Right atrium auricular region (tissue), 2 donors: ENCODE results near the gene CTSF. TPM values are rescaled to one million over a fixed set of nuclear protein-coding genes. Genes with fewer than 3 reads are reported as not detected.

ENCODE experiments used
- DNase-seq: peaks from one replicate; pipeline ENCODE4 v3.0.0-alpha.2; 2019; ENCODE audit warnings: low spot score
- H3K27ac ChIP-seq, 2 donors: fragments of 200-600 bp; sonication (generic); 1 replicate in 1 of 2; 2 replicates in 1 of 2; pipeline ENCODE4 v1.5.1; 2016 to 2019
- H3K27me3 ChIP-seq, 2 donors: fragments of 200-600 bp; sonication (generic); one replicate each; pipeline versions ENCODE4 v1.5.1 to v1.6.0; 2017 to 2019
- H3K36me3 ChIP-seq: fragments of 200-600 bp; sonication (generic); one replicate; pipeline ENCODE4 v1.5.1; 2016
- H3K4me1 ChIP-seq, 2 donors: fragments of 200-600 bp; sonication (generic); one replicate each; pipeline versions ENCODE4 v1.5.1 to v1.6.0; 2017 to 2019
- H3K4me3 ChIP-seq, 2 donors: fragments of 200-600 bp; sonication (generic); 1 replicate in 1 of 2; 2 replicates in 1 of 2; pipeline ENCODE4 v1.5.1; 2017 to 2019; ENCODE audit warnings: mild to moderate bottlenecking in 1 of 2, moderate library complexity in 1 of 2
- H3K9me3 ChIP-seq, 2 donors: fragments of 200-600 bp; sonication (generic); one replicate each; pipeline ENCODE4 v1.5.1; 2019
- total RNA-seq, 2 donors: library from RNA; depleted of rRNA; stranded (reverse); fragments of >200 nt; gene quantifications; one replicate each; pipeline ENCODE4 v1.1.0, GENCODE V29; 2016
- TF ChIP-seq, protein P1 (sequence below), 2 donors: fragments of 200-600 bp; sonication (generic); IDR thresholded peaks; one replicate each; pipeline ENCODE4 v1.5.1; 2019; ENCODE audit warnings: antibody characterized with exemption in 2 of 2

Gene CTSF
- total RNA-seq, 2 donors from 2014 or later, result 79.1 to 124 TPM

DNA sequence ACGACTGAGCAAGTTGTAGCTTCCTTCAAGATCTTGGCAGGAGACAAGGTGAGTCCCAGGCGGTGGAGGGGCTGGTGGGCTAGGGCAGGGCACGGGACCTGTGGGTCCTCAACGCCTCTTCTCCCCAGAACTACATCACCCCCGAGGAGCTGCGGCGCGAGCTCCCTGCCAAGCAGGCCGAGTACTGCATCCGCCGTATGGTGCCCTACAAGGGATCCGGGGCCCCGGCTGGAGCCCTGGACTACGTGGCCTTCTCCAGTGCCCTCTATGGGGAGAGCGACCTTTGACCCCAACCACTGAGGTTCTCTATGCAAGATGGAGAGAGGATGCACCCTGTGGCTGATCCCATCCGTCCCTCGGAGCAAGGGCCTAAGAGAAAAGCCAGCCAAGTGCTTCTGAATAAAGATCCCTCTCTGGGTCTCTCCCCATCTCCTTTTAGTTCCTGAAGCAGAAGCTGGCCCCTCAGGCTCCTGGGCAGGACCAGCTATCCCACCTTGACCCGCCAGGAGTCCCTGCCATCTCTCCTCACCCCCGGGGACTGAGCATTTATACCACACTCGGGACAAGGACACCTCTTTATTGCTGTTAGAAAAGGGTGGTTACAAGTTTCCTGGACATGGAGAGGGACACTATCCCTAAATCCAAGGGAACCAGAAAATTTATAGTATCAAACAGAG lies 5.4 kb downstream of the CTSF start:
- no peaks in the 10 kb centered on the region for H3K9me3 ChIP-seq
- TF ChIP-seq, protein P1, sequence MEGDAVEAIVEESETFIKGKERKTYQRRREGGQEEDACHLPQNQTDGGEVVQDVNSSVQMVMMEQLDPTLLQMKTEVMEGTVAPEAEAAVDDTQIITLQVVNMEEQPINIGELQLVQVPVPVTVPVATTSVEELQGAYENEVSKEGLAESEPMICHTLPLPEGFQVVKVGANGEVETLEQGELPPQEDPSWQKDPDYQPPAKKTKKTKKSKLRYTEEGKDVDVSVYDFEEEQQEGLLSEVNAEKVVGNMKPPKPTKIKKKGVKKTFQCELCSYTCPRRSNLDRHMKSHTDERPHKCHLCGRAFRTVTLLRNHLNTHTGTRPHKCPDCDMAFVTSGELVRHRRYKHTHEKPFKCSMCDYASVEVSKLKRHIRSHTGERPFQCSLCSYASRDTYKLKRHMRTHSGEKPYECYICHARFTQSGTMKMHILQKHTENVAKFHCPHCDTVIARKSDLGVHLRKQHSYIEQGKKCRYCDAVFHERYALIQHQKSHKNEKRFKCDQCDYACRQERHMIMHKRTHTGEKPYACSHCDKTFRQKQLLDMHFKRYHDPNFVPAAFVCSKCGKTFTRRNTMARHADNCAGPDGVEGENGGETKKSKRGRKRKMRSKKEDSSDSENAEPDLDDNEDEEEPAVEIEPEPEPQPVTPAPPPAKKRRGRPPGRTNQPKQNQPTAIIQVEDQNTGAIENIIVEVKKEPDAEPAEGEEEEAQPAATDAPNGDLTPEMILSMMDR (IDR thresholded peaks at IDR 0.05), result no peak
- H3K27me3 ChIP-seq, result no peaks in the 10 kb centered on the region
- H3K36me3 ChIP-seq, result peaks cover 9% of the 10 kb centered on the region
- DNase-seq, result no peak
- H3K4me3 ChIP-seq, result no peak overlapping the region
- peaks cover 0 to 17% of the 10 kb centered on the region in 2 donors for H3K4me1 ChIP-seq
- H3K27ac ChIP-seq, result no peak overlapping the region

DNA sequence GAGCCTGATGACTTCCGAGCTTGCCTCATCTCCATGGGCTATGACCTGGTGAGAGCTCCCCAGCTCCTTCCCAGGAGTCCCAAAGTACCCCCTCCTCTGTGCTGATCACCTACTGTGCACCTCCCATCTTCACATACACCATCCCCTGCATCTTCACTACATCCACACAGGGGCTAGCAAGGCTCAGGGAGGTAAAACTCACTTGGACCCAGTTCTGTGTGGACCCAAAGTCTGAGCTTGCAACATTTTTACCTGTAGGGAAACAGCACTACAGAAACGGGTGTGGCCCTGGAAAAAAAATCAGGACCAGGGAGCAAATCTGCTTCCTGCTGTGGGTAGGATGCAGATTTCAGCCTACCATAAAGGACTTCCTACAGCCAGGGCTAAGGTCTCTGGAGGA lies 6.1 kb downstream of the CTSF start:
- H3K9me3 ChIP-seq, result no peaks in the 10 kb centered on the region
- no peak overlapping the region for H3K4me3 ChIP-seq
- no peak for DNase-seq
- H3K27ac ChIP-seq, result no peak overlapping the region
- H3K36me3 ChIP-seq, result peaks cover 9% of the 10 kb centered on the region
- TF ChIP-seq, protein P1 (IDR thresholded peaks at IDR 0.05), result no peak
- peaks cover 0 to 10% of the 10 kb centered on the region in 2 donors for H3K4me1 ChIP-seq
- no peaks in the 10 kb centered on the region for H3K27me3 ChIP-seq

DNA sequence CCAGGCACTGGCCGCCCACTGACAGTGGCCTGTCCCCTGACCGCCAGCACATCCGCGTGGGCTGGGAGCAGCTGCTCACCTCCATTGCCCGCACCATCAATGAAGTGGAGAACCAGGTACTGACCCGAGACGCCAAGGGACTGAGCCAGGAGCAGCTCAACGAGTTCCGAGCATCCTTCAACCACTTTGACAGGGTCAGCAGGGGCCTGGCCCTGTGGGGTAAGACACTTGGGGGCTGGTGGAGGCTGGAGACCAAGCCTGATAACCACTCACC lies 6.5 kb downstream of the CTSF start:
- Histone ChIP-seq H3K27me3 (no peaks in the 10 kb centered on the region), H3K4me1 (peaks cover 0 to 9% of the 10 kb centered on the region in 2 donors), H3K27ac (no peak overlapping the region), H3K9me3 (no peaks in the 10 kb centered on the region), H3K36me3 (peaks cover 9% of the 10 kb centered on the region), H3K4me3 (no peak overlapping the region)
- no peak for DNase-seq
- TF ChIP-seq, protein P1 (IDR thresholded peaks at IDR 0.05), result no peak

DNA sequence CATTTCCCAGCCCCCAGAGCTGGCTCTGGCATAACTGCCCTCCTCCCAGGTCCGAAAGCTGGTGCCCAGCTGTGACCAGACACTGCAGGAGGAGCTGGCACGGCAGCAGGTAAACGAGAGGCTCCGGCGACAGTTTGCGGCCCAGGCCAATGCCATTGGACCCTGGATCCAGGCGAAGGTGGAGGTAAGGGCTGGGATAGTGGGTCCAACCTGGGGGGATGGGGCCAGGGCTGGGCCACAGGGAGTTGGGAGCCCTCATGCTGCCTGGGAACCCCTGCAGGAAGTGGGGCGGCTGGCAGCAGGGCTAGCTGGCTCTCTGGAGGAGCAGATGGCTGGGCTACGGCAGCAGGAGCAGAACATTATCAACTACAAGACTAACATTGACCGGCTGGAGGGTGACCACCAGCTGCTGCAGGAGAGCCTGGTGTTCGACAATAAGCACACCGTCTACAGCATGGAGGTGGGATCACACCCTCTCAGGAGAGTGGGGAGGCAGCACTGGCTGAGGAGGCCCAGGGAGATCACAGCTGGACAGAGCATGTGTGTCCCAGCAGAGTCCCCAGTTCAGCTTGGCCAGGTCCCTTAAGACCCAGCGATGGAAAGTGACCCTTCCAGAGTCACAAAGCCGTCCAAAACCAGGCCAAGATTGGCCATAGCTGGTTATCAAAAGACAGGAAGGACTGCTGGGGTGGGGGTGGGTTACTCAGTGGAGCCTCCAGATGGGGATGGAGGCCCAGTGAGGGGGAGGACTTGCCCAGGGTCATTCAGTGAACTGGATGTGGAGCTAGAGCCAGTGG lies 7.0 kb downstream of the CTSF start:
- H3K4me1 ChIP-seq, result peaks cover 0 to 9% of the 10 kb centered on the region in 2 donors
- no peak for DNase-seq
- H3K36me3 ChIP-seq, result peaks cover 9% of the 10 kb centered on the region
- TF ChIP-seq, protein P1 (IDR thresholded peaks at IDR 0.05), result no peak
- H3K4me3 ChIP-seq, result no peak overlapping the region
- no peak overlapping the region for H3K27ac ChIP-seq
- H3K9me3 ChIP-seq, result no peaks in the 10 kb centered on the region
- no peaks in the 10 kb centered on the region for H3K27me3 ChIP-seq

DNA sequence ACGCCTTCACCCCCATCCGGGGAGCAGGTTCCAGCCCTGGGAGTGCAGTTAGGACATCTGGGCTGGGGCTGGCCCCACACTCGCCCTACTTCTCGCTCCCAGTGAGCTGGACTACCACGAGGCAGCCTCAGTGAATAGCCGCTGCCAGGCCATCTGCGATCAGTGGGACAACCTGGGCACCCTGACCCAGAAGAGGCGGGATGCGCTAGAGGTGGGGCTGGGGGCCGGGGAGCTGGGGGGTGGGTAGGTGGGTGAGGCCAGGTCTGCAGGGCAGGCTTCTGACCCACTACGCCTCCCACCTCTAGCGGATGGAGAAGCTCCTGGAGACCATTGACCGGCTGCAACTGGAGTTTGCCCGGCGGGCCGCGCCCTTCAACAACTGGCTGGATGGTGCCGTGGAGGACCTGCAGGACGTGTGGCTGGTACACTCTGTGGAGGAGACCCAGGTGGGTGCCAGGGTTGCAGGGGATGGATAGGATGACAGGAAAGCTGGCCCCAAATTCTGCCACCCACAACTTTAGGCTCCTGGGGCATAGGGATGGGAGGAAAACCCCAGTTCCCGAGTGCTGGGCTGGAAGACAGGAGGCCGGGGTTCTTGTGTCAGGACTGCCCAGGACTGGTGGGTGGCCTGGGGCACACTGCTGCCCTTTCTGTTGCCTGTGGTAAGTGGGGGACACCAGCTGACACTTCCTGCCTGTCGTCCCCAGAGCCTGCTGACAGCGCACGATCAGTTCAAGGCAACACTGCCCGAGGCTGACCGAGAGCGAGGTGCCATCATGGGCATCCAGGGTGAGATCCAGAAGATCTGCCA lies 8.3 kb downstream of the CTSF start:
- Histone ChIP-seq H3K9me3 (no peaks in the 10 kb centered on the region), H3K27ac (no peak overlapping the region), H3K4me3 (no peak overlapping the region), H3K27me3 (no peaks in the 10 kb centered on the region), H3K36me3 (peaks cover 4% of the 10 kb centered on the region), H3K4me1 (peaks cover 0 to 9% of the 10 kb centered on the region in 2 donors)
- TF ChIP-seq, protein P1 (IDR thresholded peaks at IDR 0.05), result no peak
- no peak for DNase-seq
